SK-N-SH treated with all-trans-retinoic acid at 6 μM for 48 hours (cell line): Measurements from ENCODE around the gene TAPT1.

Experiments
- ATAC-seq: fragments of 200-7000 bp; cut with Tn5 transposase; 3 replicates; pipeline ENCODE4 v1.9.1; 2020; ENCODE audit warnings: mild to moderate bottlenecking, moderate library complexity
- ARNTL ChIP-seq: fragments of 450-650 bp; formaldehyde crosslinking; IDR thresholded peaks from 2 replicates; pipeline ENCODE4 v1.5.0; 2020; ENCODE audit warnings: low read depth, mild to moderate bottlenecking, moderate library complexity, borderline replicate concordance
- BACH2 ChIP-seq: fragments of 250-450 bp; sonication (Bioruptor Pico); IDR thresholded peaks from 2 replicates; pipeline ENCODE4 v1.9.0; 2021; ENCODE audit warnings: mild to moderate bottlenecking, borderline replicate concordance
- CREB5 ChIP-seq: fragments of 250-450 bp; sonication (Bioruptor Pico); IDR thresholded peaks from 2 replicates; pipeline ENCODE4 v1.5.1; 2020; ENCODE audit warnings: low read depth, mild to moderate bottlenecking, moderate library complexity
- CSDC2 ChIP-seq: fragments of 250-450 bp; sonication (Bioruptor Pico); IDR thresholded peaks from 2 replicates; pipeline ENCODE4 v1.5.0; 2020; ENCODE audit warnings: mild to moderate bottlenecking, moderate library complexity
- ESRRG ChIP-seq: fragments of 250-450 bp; sonication (Bioruptor Pico); IDR thresholded peaks from 2 replicates; pipeline ENCODE4 v1.6.1; 2021; ENCODE audit warnings: mild to moderate bottlenecking
- GLIS3 ChIP-seq: fragments of 250-450 bp; sonication (Bioruptor Pico); IDR thresholded peaks from 2 replicates; pipeline ENCODE4 v1.5.0; 2020; ENCODE audit warnings: mild to moderate bottlenecking, moderate library complexity
- ISL1 ChIP-seq: fragments of 250-450 bp; sonication (Bioruptor Pico); IDR thresholded peaks from 2 replicates; pipeline ENCODE4 v2.1.2; 2022; ENCODE audit warnings: mild to moderate bottlenecking, moderate library complexity
- OSR1 ChIP-seq: fragments of 250-450 bp; sonication (Bioruptor Pico); IDR thresholded peaks from 2 replicates; pipeline ENCODE4 v1.8.0; 2022; ENCODE audit warnings: moderate library complexity, mild to moderate bottlenecking, inconsistent platforms
- POU6F1 ChIP-seq: fragments of 250-450 bp; sonication (Bioruptor Pico); IDR thresholded peaks from 2 replicates; pipeline ENCODE4 v1.8.0; 2021; ENCODE audit warnings: low read depth, mild to moderate bottlenecking, moderate library complexity, borderline replicate concordance
- PPARA ChIP-seq: fragments of 250-450 bp; sonication (Bioruptor Pico); IDR thresholded peaks from 2 replicates; pipeline ENCODE4 v1.5.0; 2020; ENCODE audit warnings: mild to moderate bottlenecking, borderline replicate concordance
- RARB ChIP-seq: fragments of 250-450 bp; sonication (Bioruptor Pico); IDR thresholded peaks from 2 replicates; pipeline ENCODE4 v1.8.0; 2021; ENCODE audit warnings: mild to moderate bottlenecking, moderate library complexity
- SNAI2 ChIP-seq: fragments of 250-450 bp; sonication (Bioruptor Pico); IDR thresholded peaks from 2 replicates; pipeline ENCODE4 v1.5.0; 2020; ENCODE audit warnings: mild to moderate bottlenecking, moderate library complexity
- TCF4 ChIP-seq: fragments of 250-450 bp; sonication (Bioruptor Pico); IDR thresholded peaks from 2 replicates; pipeline ENCODE4 v1.8.0; 2021; ENCODE audit warnings: mild to moderate bottlenecking, moderate library complexity, borderline replicate concordance
- TOX ChIP-seq: fragments of 250-450 bp; sonication (Bioruptor Pico); IDR thresholded peaks from 2 replicates; pipeline ENCODE4 v1.8.0; 2021; ENCODE audit warnings: mild to moderate bottlenecking, moderate library complexity, borderline replicate concordance
- TSHZ2 ChIP-seq: fragments of 250-450 bp; sonication (Bioruptor Pico); IDR thresholded peaks from 2 replicates; pipeline ENCODE4 v1.5.0; 2020; ENCODE audit warnings: mild to moderate bottlenecking, moderate library complexity
- ZC3H10 ChIP-seq: fragments of 250-450 bp; sonication (Bioruptor Pico); IDR thresholded peaks from 2 replicates; pipeline ENCODE4 v1.5.1; 2021; ENCODE audit warnings: mild to moderate bottlenecking, moderate library complexity
- ZFP3 ChIP-seq: fragments of 250-450 bp; sonication (Bioruptor Pico); IDR thresholded peaks from 2 replicates; pipeline ENCODE4 v1.5.0; 2020; ENCODE audit warnings: mild to moderate bottlenecking, moderate library complexity
- ZFP30 ChIP-seq: fragments of 450-650 bp; formaldehyde crosslinking; IDR thresholded peaks from 2 replicates; pipeline ENCODE4 v1.5.0; 2022; ENCODE audit warnings: mild to moderate bottlenecking, moderate library complexity
- ZNF565 ChIP-seq: fragments of 450-650 bp; formaldehyde crosslinking; conservative IDR thresholded peaks from 2 replicates; pipeline ENCODE4 v1.5.0; 2020; ENCODE audit warnings: low read depth, mild to moderate bottlenecking, moderate library complexity
- ZNF70 ChIP-seq: fragments of 450-650 bp; formaldehyde crosslinking; IDR thresholded peaks from 2 replicates; pipeline ENCODE4 v1.5.0; 2020; ENCODE audit warnings: mild to moderate bottlenecking, moderate library complexity
- ZNF8 ChIP-seq: fragments of 450-650 bp; formaldehyde crosslinking; IDR thresholded peaks from 2 replicates; pipeline ENCODE4 v1.5.0; 2020; ENCODE audit warnings: mild to moderate bottlenecking, moderate library complexity

The TAPT1 gene

GRCh38 chr4:16159286-16159685 lies 67.0 kb downstream of the TAPT1 start:
- ATAC-seq = no peak
- TF ChIP-seq ARNTL (CRISPR knock-in tag) (no peak), ZFP30 (CRISPR knock-in tag) (no peak), CSDC2 (no peak), SNAI2 (CRISPR knock-in tag) (no peak), ISL1 (CRISPR knock-in tag) (no peak)
- TF ChIP-seq, all 23 proteins: peak for 0

- no peak for TF ChIP-seq TCF4
- no peak for TF ChIP-seq RARB (CRISPR knock-in tag)
- no peak for TF ChIP-seq TOX (CRISPR knock-in tag)
- no peak for TF ChIP-seq PPARA
- TF ChIP-seq CREB5 (CRISPR knock-in tag) = no peak
- TF ChIP-seq ZC3H10 (CRISPR knock-in tag) = no peak
- TF ChIP-seq ZNF8 (CRISPR knock-in tag) = no peak
- TF ChIP-seq ZFP3 (CRISPR knock-in tag) = no peak
- TF ChIP-seq ZNF565 = no peak
- no peak for ATAC-seq
Measured at GRCh38 chr4:16158504-16158852, 67.8 kb downstream of the TAPT1 start.

GRCh38 chr4:16157609-16158503 lies 68.4 kb downstream of the TAPT1 start:
- no peak for TF ChIP-seq TOX (CRISPR knock-in tag)
- TF ChIP-seq OSR1 = no peak
- no peak for TF ChIP-seq ZC3H10 (CRISPR knock-in tag)
- no peak for TF ChIP-seq ISL1 (CRISPR knock-in tag)
- no peak for TF ChIP-seq ZNF565
- no peak for TF ChIP-seq BACH2 (CRISPR knock-in tag)
- no peak for TF ChIP-seq ZNF8 (CRISPR knock-in tag)
- TF ChIP-seq PPARA = no peak
- no peak for TF ChIP-seq ESRRG (CRISPR knock-in tag)
- TF ChIP-seq POU6F1 (CRISPR knock-in tag) = no peak
- TF ChIP-seq GLIS3 = no peak
- no peak for TF ChIP-seq ZFP30 (CRISPR knock-in tag)
- ATAC-seq = no peak

- TF ChIP-seq GLIS3 (no peak), TSHZ2 (CRISPR knock-in tag) (0 out of 2 replicates have a peak, but pooled peaks have one; percentile 12)
- ATAC-seq = peak; percentile 64
Measured at GRCh38 chr4:16155528-16156169, 70.6 kb downstream of the TAPT1 start.

GRCh38 chr4:16154451-16154850 lies 71.8 kb downstream of the TAPT1 start:
- ATAC-seq = no peak
- TF ChIP-seq TSHZ2 (CRISPR knock-in tag) = no peak
- no peak for TF ChIP-seq POU6F1 (CRISPR knock-in tag)
- TF ChIP-seq ZNF8 (CRISPR knock-in tag) = no peak
- TF ChIP-seq ZNF70 (CRISPR knock-in tag) = no peak
- no peak for TF ChIP-seq ZFP30 (CRISPR knock-in tag)
- TF ChIP-seq ESRRG (CRISPR knock-in tag) = no peak
- no peak for TF ChIP-seq CSDC2
- no peak for TF ChIP-seq ZC3H10 (CRISPR knock-in tag)
- TF ChIP-seq BACH2 (CRISPR knock-in tag) = no peak
- no peak for TF ChIP-seq ZFP3 (CRISPR knock-in tag)
- TF ChIP-seq TCF4 = no peak
- TF ChIP-seq CREB5 (CRISPR knock-in tag) = no peak
- no peak for TF ChIP-seq GLIS3
